ENCODE data around the gene MROH7. TPM values are rescaled to one million over a fixed set of nuclear protein-coding genes. Genes with fewer than 3 reads are reported as not detected.

MROH7 gene
- total and polyA plus RNA-seq, 9 of the 15 experiments (the other 6 are each of a cell fraction or from before 2014, with no cell fraction given): not detected

GRCh38 chr1:54738244-54738643 lies 96.7 kb downstream of the MROH7 start (continued):
- TF ChIP-seq CREM (IDR thresholded peaks at IDR 0.05; ENCODE audit: low read depth): no peak
- no peak for TF ChIP-seq UBTF (IDR thresholded peaks at IDR 0.05; ENCODE audit: borderline replicate concordance in 1 of 2, low read depth in 2 of 2, low read length in 2 of 2)
- TF ChIP-seq CEBPG (CRISPR knock-in tag; IDR thresholded peaks at IDR 0.05): peak; percentile 25; the same call in 1 of the 2 replicates
- no peak for TF ChIP-seq CEBPG (tag; conservative IDR thresholded peaks at IDR 0.05 in 1 of 2, IDR thresholded peaks at IDR 0.05 in 1 of 2)
- TF ChIP-seq CHD2 (IDR thresholded peaks at IDR 0.05; ENCODE audit: low read depth, low read length): peak; percentile 69
- no peak for TF ChIP-seq ZNF57 (CRISPR knock-in tag; IDR thresholded peaks at IDR 0.05)

- no peak overlapping the region for H3K4me2 ChIP-seq (ENCODE audit: insufficient read depth, low read length)
- intact Hi-C loops (cut with micrococcal nuclease) (no loop called here), in situ Hi-C loops (cut with MboI) (no loop called here)
- no peaks in the 10 kb centered on the region for H3K27me3 ChIP-seq (ENCODE audit: control insufficient read depth in 2 of 2, insufficient read depth in 2 of 2, low read length in 2 of 2)
- no peak for TF ChIP-seq JUN (IDR thresholded peaks at IDR 0.05; ENCODE audit: borderline replicate concordance, low read depth, low read length)
- no peak for TF ChIP-seq JUN (CRISPR knock-in tag; IDR thresholded peaks at IDR 0.05; ENCODE audit: borderline replicate concordance)
- ATAC-seq (no peak), FAIRE-seq (no peak), DNase-seq (ENCODE audit: extremely low read depth in 1 of 4, low spot score in 3 of 4) (no peak)
- BruUV-seq (replicated peaks): no TSS peak
- H2AFZ ChIP-seq (ENCODE audit: low read depth, low read length): no peak overlapping the region
- H3K9ac ChIP-seq (ENCODE audit: insufficient read depth in 1 of 2, low read depth in 2 of 2, low read length in 2 of 2): no peak overlapping the region
- ChIA-PET CTCF (ENCODE audit: low intra/inter-chr PET ratio) (no interaction called here), POLR2A (no interaction called here)
- no peaks in the 10 kb centered on the region for H3K79me2 ChIP-seq (ENCODE audit: control insufficient read depth, insufficient read depth, low read length)
- peaks cover 11% of the 10 kb centered on the region; the same call in 1 of the 2 replicates for H4K20me1 ChIP-seq (replicated peaks; ENCODE audit: control insufficient read depth, insufficient read depth, low read length)
- H3K4me1 ChIP-seq (replicated peaks in 1 of 2; ENCODE audit: control insufficient read depth in 2 of 2, insufficient read depth in 2 of 2, low read length in 2 of 2): no peaks in the 10 kb centered on the region
- no peaks in the 10 kb centered on the region for H3K9me3 ChIP-seq (replicated peaks; ENCODE audit: control insufficient read depth, insufficient read depth, low read depth, low read length)
- H3K4me3 ChIP-seq: no peak overlapping the region
- H3K9me1 ChIP-seq (ENCODE audit: control insufficient read depth, insufficient read depth, low read length): no peaks in the 10 kb centered on the region
- H3K27ac ChIP-seq (ENCODE audit: extremely low read depth, low read depth, low read length): no peak overlapping the region
- 56% methylated on average over 4 of the region's 4 CpGs for WGBS (ENCODE audit: insufficient coverage, low coverage, missing lambda C conversion rate)
- peaks cover 64% of the 10 kb centered on the region for H3K36me3 ChIP-seq (ENCODE audit: control insufficient read depth, insufficient read depth, low read length)
Observed at GRCh38 chr1:54741531-54741930, 99.9 kb downstream of the MROH7 start.
